H1 (cell line): ENCODE measurements around the gene NYAP2. TPM values are rescaled to one million over a fixed set of nuclear protein-coding genes. Genes with fewer than 3 reads are reported as not detected.

Source experiments
- CTCF ChIA-PET: fragments of 300-600 bp; sonication (Branson Sonifier 250); formaldehyde crosslinking; loops from one replicate; lab custom pipeline; 2021; ENCODE audit not compliant: partially characterized antibody; lab: Charles Lee
- POLR2A ChIA-PET: fragments of 300-600 bp; sonication (Branson Sonifier 250); formaldehyde crosslinking; loops from one replicate; lab custom pipeline; 2021; ENCODE audit warnings: inconsistent platforms; ENCODE audit not compliant: partially characterized antibody; lab: Charles Lee
- DNase-seq, 2 experiments: peaks; one replicate each; pipeline versions ENCODE4 v3.0.0 to v3.0.0-alpha.2; 2010 to 2022; ENCODE audit warnings: low spot score in 2 of 2, low read depth in 1 of 2, mixed read lengths in 1 of 2
- FAIRE-seq: peaks from 2 replicates; lab custom pipeline; 2011; peaks lifted over from hg19 to GRCh38; lab: Jason Lieb, UNC
- H2AFZ ChIP-seq: 2 replicates; pipeline ENCODE4 v1.8.1; 2012; ENCODE audit warnings: low read length, inconsistent platforms
- H2AK5ac ChIP-seq: 2 replicates; pipeline ENCODE4 v1.6.1; 2013; ENCODE audit warnings: low read depth, low read length
- H2BK120ac ChIP-seq: replicated peaks from 2 replicates; pipeline ENCODE3; 2013; ENCODE audit warnings: low read depth, low read length, inconsistent platforms
- H2BK12ac ChIP-seq: 2 replicates; pipeline ENCODE4 v1.6.1; 2013; ENCODE audit warnings: low read depth, low read length
- H2BK15ac ChIP-seq: 2 replicates; pipeline ENCODE4 v1.6.1; 2013; ENCODE audit warnings: low read length
- H2BK20ac ChIP-seq: 2 replicates; pipeline ENCODE4 v1.6.1; 2013; ENCODE audit warnings: low read length
- H2BK5ac ChIP-seq: 2 replicates; pipeline ENCODE4 v1.6.1; 2013; ENCODE audit warnings: low read depth, low read length
- H3K14ac ChIP-seq: 2 replicates; pipeline ENCODE4 v1.6.1; 2013; ENCODE audit warnings: inconsistent platforms; ENCODE audit not compliant: insufficient read length
- H3K18ac ChIP-seq: 2 replicates; pipeline ENCODE4 v1.6.1; 2013; ENCODE audit warnings: low read length; ENCODE audit errors: extremely low read depth
- H3K23ac ChIP-seq: 2 replicates; pipeline ENCODE4 v1.6.1; 2013; ENCODE audit warnings: inconsistent platforms; ENCODE audit not compliant: insufficient read length
- H3K23me2 ChIP-seq: 2 replicates; pipeline ENCODE4 v1.6.1; 2013; ENCODE audit warnings: low read depth, low read length
- H3K27ac ChIP-seq: 2 replicates; pipeline ENCODE4 v1.6.1; 2011; ENCODE audit warnings: low read depth, low read length, inconsistent platforms
- H3K27me3 ChIP-seq, 4 experiments: replicated peaks in 1 of 4; 1 replicate in 1 of 4; 2 replicates in 3 of 4; pipeline versions ENCODE4 v1.6.1 to v1.8.1; 2011 to 2013; ENCODE audit warnings: low read length in 3 of 4, mild to moderate bottlenecking in 3 of 4, inconsistent platforms in 2 of 4, mixed read lengths in 2 of 4, moderate library complexity in 1 of 4; ENCODE audit not compliant: control insufficient read depth in 3 of 4, insufficient read depth in 3 of 4; ENCODE audit errors: extremely low read depth in 1 of 4
- H3K36me3 ChIP-seq, 4 experiments: 2 replicates each; pipeline versions ENCODE4 v1.6.1 to v1.8.1; 2011 to 2013; ENCODE audit warnings: mild to moderate bottlenecking in 4 of 4, low read length in 3 of 4, moderate library complexity in 2 of 4, control low read depth in 1 of 4, inconsistent platforms in 1 of 4; ENCODE audit not compliant: insufficient read depth in 4 of 4, control insufficient read depth in 2 of 4
- H3K4ac ChIP-seq: replicated peaks from 2 replicates; pipeline ENCODE3; 2013; ENCODE audit warnings: low read length, low read depth, mixed read lengths, inconsistent platforms; ENCODE audit not compliant: insufficient read length
- H3K4me1 ChIP-seq, 4 experiments: replicated peaks in 1 of 4; 1 replicate in 1 of 4; 2 replicates in 3 of 4; pipeline versions ENCODE4 v1.6.1 to v1.8.1; 2011 to 2013; ENCODE audit warnings: low read length in 3 of 4, inconsistent platforms in 2 of 4, mixed read lengths in 1 of 4; ENCODE audit not compliant: insufficient read depth in 4 of 4, control insufficient read depth in 3 of 4
- H3K4me2 ChIP-seq, 2 experiments: 2 replicates each; pipeline versions ENCODE4 v1.6.1 to v1.8.1; 2011 to 2013; ENCODE audit warnings: low read depth in 2 of 2, low read length in 2 of 2, control low read depth in 1 of 2, inconsistent platforms in 1 of 2, mild to moderate bottlenecking in 1 of 2; ENCODE audit not compliant: insufficient read depth in 1 of 2
- H3K4me3 ChIP-seq, 4 experiments: fragments of 200-600, 300-600 bp in 1 of 4; sonication (generic), shearing (Covaris generic), sonication (Bioruptor Twin) in 1 of 4; 2 replicates each; pipeline versions ENCODE4 v1.5.1 to v1.8.1; 2011 to 2016; ENCODE audit warnings: low read length in 4 of 4, low read depth in 3 of 4, control low read depth in 2 of 4, inconsistent platforms in 2 of 4, mild to moderate bottlenecking in 2 of 4, mixed read lengths in 1 of 4, moderate library complexity in 1 of 4; ENCODE audit not compliant: insufficient read depth in 2 of 4; ENCODE audit errors: extremely low read depth in 1 of 4
- H3K56ac ChIP-seq: replicated peaks from 2 replicates; pipeline ENCODE3; 2013; ENCODE audit warnings: low read depth, mild to moderate bottlenecking, mixed read lengths, low read length, inconsistent platforms; ENCODE audit not compliant: insufficient read length
- H3K79me1 ChIP-seq: 2 replicates; pipeline ENCODE4 v1.6.1; 2013; ENCODE audit warnings: low read depth, low read length, control low read depth
- H3K79me2 ChIP-seq, 2 experiments: 2 replicates each; pipeline versions ENCODE4 v1.6.1 to v1.8.1; 2012 to 2013; ENCODE audit warnings: low read length in 2 of 2, mild to moderate bottlenecking in 2 of 2, inconsistent platforms in 1 of 2; ENCODE audit not compliant: insufficient read depth in 2 of 2, control insufficient read depth in 1 of 2
- H3K9ac ChIP-seq, 4 experiments: replicated peaks in 1 of 4; 1 replicate in 1 of 4; 2 replicates in 3 of 4; pipeline versions ENCODE4 v1.6.1 to v1.8.1; 2011 to 2013; ENCODE audit warnings: low read depth in 3 of 4, low read length in 3 of 4, control low read depth in 2 of 4, mild to moderate bottlenecking in 2 of 4, moderate library complexity in 2 of 4, inconsistent platforms in 1 of 4; ENCODE audit errors: extremely low read depth in 1 of 4
- H3K9me3 ChIP-seq, 2 experiments: 2 replicates each; pipeline versions ENCODE4 v1.6.1 to v1.8.1; 2012 to 2013; ENCODE audit warnings: mild to moderate bottlenecking in 2 of 2, moderate library complexity in 2 of 2, control low read depth in 1 of 2, inconsistent platforms in 1 of 2, low read depth in 1 of 2, low read length in 1 of 2, mixed read lengths in 1 of 2; ENCODE audit not compliant: insufficient read depth in 2 of 2
- H4K20me1 ChIP-seq, 2 experiments: replicated peaks in 1 of 2; 2 replicates each; pipeline versions ENCODE3 to v1.8.1; 2011 to 2013; ENCODE audit warnings: inconsistent platforms in 2 of 2, low read length in 2 of 2, mild to moderate bottlenecking in 1 of 2; ENCODE audit not compliant: insufficient read depth in 2 of 2, control insufficient read depth in 1 of 2
- H4K5ac ChIP-seq: 2 replicates; pipeline ENCODE4 v1.6.1; 2013; ENCODE audit warnings: low read length, low read depth, mixed read lengths, inconsistent platforms; ENCODE audit not compliant: insufficient read length
- H4K8ac ChIP-seq: 2 replicates; pipeline ENCODE4 v1.8.0; 2013; ENCODE audit warnings: mild to moderate bottlenecking, moderate library complexity, low read length, inconsistent platforms; ENCODE audit not compliant: insufficient read depth; ENCODE audit errors: extremely low read depth
- H4K91ac ChIP-seq: replicated peaks from 2 replicates; pipeline ENCODE3; 2013; ENCODE audit warnings: low read length, mixed read lengths, inconsistent platforms; ENCODE audit not compliant: insufficient read length
- CTCF ChIP-seq, 3 experiments: IDR thresholded peaks; 1 replicate in 2 of 3; 2 replicates in 1 of 3; pipeline versions ENCODE4 v1.5.1 to v1.6.1; 2011; ENCODE audit warnings: low read length in 3 of 3, mild to moderate bottlenecking in 3 of 3, inconsistent platforms in 2 of 3, low read depth in 1 of 3, moderate library complexity in 1 of 3; ENCODE audit not compliant: insufficient read depth in 1 of 3; ENCODE audit errors: control extremely low read depth in 1 of 3
- EGR1 ChIP-seq: IDR thresholded peaks from 2 replicates; pipeline ENCODE4 v1.6.1; 2011; ENCODE audit warnings: low read depth, low read length, borderline replicate concordance
- HDAC2 ChIP-seq, 2 experiments: fragments of 300-600 bp in 1 of 2; sonication (generic) in 1 of 2; IDR thresholded peaks; 2 replicates each; pipeline ENCODE4 v1.6.1; 2011 to 2012; ENCODE audit warnings: low read depth in 2 of 2, low read length in 2 of 2, mild to moderate bottlenecking in 2 of 2, moderate library complexity in 2 of 2, borderline replicate concordance in 1 of 2, inconsistent platforms in 1 of 2
- SAP30 ChIP-seq: fragments of 300-600 bp; sonication (generic); IDR thresholded peaks from 2 replicates; pipeline ENCODE4 v1.7.1; 2012; ENCODE audit warnings: low read length, moderate library complexity, mild to moderate bottlenecking, inconsistent platforms; ENCODE audit not compliant: insufficient read depth, insufficient replicate concordance
- WGBS, 2 experiments: shearing (Covaris generic) in 1 of 2; methylation state at CpG; one replicate each; pipeline versions ENCODE4 v1.1.6 to v1.1.7; 2013 to 2015; ENCODE audit warnings: low lambda C conversion rate in 2 of 2, mixed read lengths in 2 of 2, inconsistent platforms in 1 of 2, low coverage in 1 of 2, missing lambda C conversion rate in 1 of 2; ENCODE audit not compliant: insufficient replicate concordance in 2 of 2, insufficient coverage in 1 of 2, insufficient read length in 1 of 2; ENCODE audit errors: extremely low coverage in 1 of 2, missing lambda C conversion rate in 1 of 2; 5-methylcytosine and 5-hydroxymethylcytosine counted together
- polyA plus RNA-seq, 7 experiments: library from polyadenylated mRNA; depleted of rRNA in 3 of 7; stranded (reverse) in 5 of 7; unstranded in 2 of 7; fragments of >200 nt in 5 of 7; fragments of 200-250 nt in 2 of 7; gene quantifications; 1 replicate in 5 of 7; 2 replicates in 1 of 7; 4 replicates in 1 of 7; pipeline versions ENCODE4 v1.2.1 to v1.2.3, GENCODE V29; 2011 to 2013; ENCODE audit warnings: missing spikeins in 2 of 7, mixed read lengths in 2 of 7
- total RNA-seq: library from RNA; stranded (reverse); fragmentation: NEBNext Ultra II Directional; extraction: Animal tissue kit (Norgen Biotek cat#: 25700); gene quantifications from 2 replicates; pipeline ENCODE4 v1.2.1, GENCODE V29; 2021

The NYAP2 gene
- total and polyA plus RNA-seq, 2 of the 8 experiments (the other 6 are each of a cell fraction or from before 2014, with no cell fraction given): not detected

GRCh38 chr2:225637259-225637658 lies 237.7 kb downstream of the NYAP2 start:
- no peak for FAIRE-seq
- POLR2A ChIA-PET: no interaction called here
- WGBS, 2 experiments: 85% methylated on average over 7 of the region's 7 CpGs; no CpG with 5 or more reads in 1 of the 2 experiments
- TF ChIP-seq HDAC2 (IDR thresholded peaks at IDR 0.05; ENCODE audit: borderline replicate concordance in 1 of 2, low read depth in 2 of 2, low read length in 2 of 2) (no peak), CTCF (IDR thresholded peaks at IDR 0.05; ENCODE audit: control extremely low read depth in 1 of 3, insufficient read depth in 1 of 3, low read depth in 1 of 3, low read length in 3 of 3) (no peak), SAP30 (no peak), EGR1 (no peak)

More at GRCh38 chr2:225637259-225637658, 237.7 kb downstream of the NYAP2 start:
- Histone ChIP-seq H3K4me2 (no peak overlapping the region), H3K79me1 (no peaks in the 10 kb centered on the region), H2BK15ac (no peak overlapping the region), H4K91ac (no peak overlapping the region), H3K36me3 (no peaks in the 10 kb centered on the region), H3K56ac (no peak overlapping the region), H2AK5ac (no peak overlapping the region), H3K23ac (no peak overlapping the region), H4K20me1 (no peaks in the 10 kb centered on the region), H3K23me2 (no peaks in the 10 kb centered on the region; the same call in 1 of the 2 replicates), H3K4ac (no peak overlapping the region), H3K9me3 (no peaks in the 10 kb centered on the region), H2BK12ac (no peak overlapping the region), H2BK120ac (no peak overlapping the region), H2BK5ac (no peak overlapping the region), H3K14ac (no peak overlapping the region), H2BK20ac (no peak overlapping the region), H3K18ac (no peak overlapping the region), H3K27ac (no peak overlapping the region), H4K5ac (no peak overlapping the region), H3K27me3 (no peaks in the 10 kb centered on the region), H3K9ac (no peak overlapping the region), H3K79me2 (no peaks in the 10 kb centered on the region), H4K8ac (no peak overlapping the region), H3K4me1 (no peaks in the 10 kb centered on the region), H2AFZ (no peak overlapping the region), H3K4me3 (no peak overlapping the region)
- no peak for DNase-seq
- CTCF ChIA-PET: interaction anchor here (0.7 to 1.1 kb wide), 2 partner anchors 24 to 1165 kb away, joined by 3 read pairs; no protein-coding TSS in a partner anchor
